Sigmoid colon (tissue), 4 donors: ENCODE measurements around the gene AIMP1.

Experiments used
- CTCF ChIP-seq, 4 experiments: fragments of 450-650 bp in 3 of 4; fragments of 200-600 bp in 1 of 4; IDR thresholded peaks; one replicate each; pipeline ENCODE4 v1.5.1; 2016 to 2019; ENCODE audit warnings: antibody characterized with exemption in 4 of 4, mild to moderate bottlenecking in 3 of 4, moderate library complexity in 2 of 4
- EP300 ChIP-seq, 4 donors: sonication (generic); formaldehyde crosslinking; IDR thresholded peaks; one replicate each; pipeline ENCODE4 v1.6.1; 2017; ENCODE audit warnings: antibody characterized with exemption in 4 of 4
- POLR2A ChIP-seq, 2 donors: fragments of 450-650 bp; IDR thresholded peaks; one replicate each; pipeline ENCODE4 v1.6.1; 2016; ENCODE audit warnings: antibody characterized with exemption in 2 of 2, mild to moderate bottlenecking in 2 of 2, moderate library complexity in 2 of 2
- POLR2AphosphoS5 ChIP-seq, 4 donors: sonication (generic); formaldehyde crosslinking; IDR thresholded peaks; one replicate each; pipeline ENCODE4 v1.6.1; 2017; ENCODE audit warnings: antibody characterized with exemption in 4 of 4

GRCh38 chr4:106291678-106292077, 24.7 kb upstream of the AIMP1 start:
- TF ChIP-seq CTCF (IDR thresholded peaks at IDR 0.05): no peak
- no peak for TF ChIP-seq POLR2AphosphoS5 (IDR thresholded peaks at IDR 0.05)
- no peak for TF ChIP-seq POLR2A (IDR thresholded peaks at IDR 0.05)
- no peak for TF ChIP-seq EP300 (IDR thresholded peaks at IDR 0.05)
